Mucosa of descending colon (tissue), 3 donors: Measurements from ENCODE around the gene CCDC66. TPM values are rescaled to one million over a fixed set of nuclear protein-coding genes. Genes with fewer than 3 reads are reported as not detected.
A peak's percentile ranks its signal among the peaks of the same experiment; 100 is the strongest.

Experiments
- ATAC-seq: fragments of 200-7000 bp; cut with Tn5 transposase; one replicate; pipeline ENCODE4 v1.9.1; 2020; ENCODE audit warnings: mild to moderate bottlenecking, moderate library complexity
- DNase-seq, 3 donors: peaks; one replicate each; pipeline ENCODE4 v3.0.0-alpha.2; 2020
- H3K36me3 ChIP-seq: fragments of 200-600 bp; one replicate; pipeline ENCODE4 v1.8.0; 2021; ENCODE audit warnings: low read depth, mild to moderate bottlenecking
- H3K4me1 ChIP-seq: fragments of 200-600 bp; one replicate; pipeline ENCODE4 v1.8.0; 2021; ENCODE audit warnings: low read depth, mild to moderate bottlenecking
- H3K4me3 ChIP-seq: fragments of 200-600 bp; one replicate; pipeline ENCODE4 v1.8.0; 2021; ENCODE audit warnings: mild to moderate bottlenecking
- H3K9me3 ChIP-seq: fragments of 200-600 bp; one replicate; pipeline ENCODE4 v1.8.0; 2021; ENCODE audit warnings: mild to moderate bottlenecking
- CTCF ChIP-seq: fragments of 200-600 bp; IDR thresholded peaks from one replicate; pipeline ENCODE4 v1.8.0; 2022; ENCODE audit warnings: antibody characterized with exemption, mild to moderate bottlenecking
- intact Hi-C, 2 donors: fragments of 100-400 bp; cut with DNase I in 1 of 2; cut with micrococcal nuclease in 1 of 2; formaldehyde crosslinking; loops; one replicate each; pipeline versions ENCODE4 v1.11.0 to v1.11.1; 2022; cut with DNase I, micrococcal nuclease
- total RNA-seq, 3 donors: library from RNA; stranded (reverse); fragmentation: NEBNext Ultra II Directional in 2 of 3; extraction: Animal tissue kit (Norgen Biotek cat#: 25700) in 2 of 3; gene quantifications; one replicate each; pipeline versions ENCODE4 v1.2.1 to v1.2.4, GENCODE V29; 2021 to 2023
- donor health status: DM: no; HTN: no; CAD: no; lungs with moderate emphysema.
- donor health status: DM: no; HTN: no; CAD: no.
- donor health status: DM: no; HTN: yes; CAD: no.

CCDC66 gene
- total RNA-seq, 3 donors from 2014 or later, result 17.5 to 35.2 (median 25.5) TPM

GRCh38 chr3:56624725-56625124, 67.8 kb downstream of the CCDC66 start:
- H3K4me3 ChIP-seq, result no peak overlapping the region
- ATAC-seq, result no peak
- DNase-seq, result no peak
- TF ChIP-seq CTCF, result no peak
- no peaks in the 10 kb centered on the region for H3K9me3 ChIP-seq
- peaks cover 3% of the 10 kb centered on the region for H3K4me1 ChIP-seq
- H3K36me3 ChIP-seq, result no peaks in the 10 kb centered on the region
- intact Hi-C loops, result no loop called here

- no peaks in the 10 kb centered on the region for H3K9me3 ChIP-seq
- no peaks in the 10 kb centered on the region for H3K36me3 ChIP-seq
- ATAC-seq, result peak; percentile 65
- H3K4me3 ChIP-seq, result no peak overlapping the region
- intact Hi-C loops, result no loop called here
- no peak for DNase-seq
- TF ChIP-seq CTCF, result no peak
- H3K4me1 ChIP-seq, result no peaks in the 10 kb centered on the region
Measured at GRCh38 chr3:56629047-56629446, 72.1 kb downstream of the CCDC66 start.

GRCh38 chr3:56629451-56629850, 72.5 kb downstream of the CCDC66 start:
- no peaks in the 10 kb centered on the region for H3K4me1 ChIP-seq
- no peak for TF ChIP-seq CTCF
- no peaks in the 10 kb centered on the region for H3K36me3 ChIP-seq
- intact Hi-C loops, result no loop called here
- no peak for DNase-seq
- no peak overlapping the region for H3K4me3 ChIP-seq
- ATAC-seq, result peak; percentile 43
- no peaks in the 10 kb centered on the region for H3K9me3 ChIP-seq

- Histone ChIP-seq H3K36me3 (no peaks in the 10 kb centered on the region), H3K9me3 (no peaks in the 10 kb centered on the region), H3K4me1 (no peaks in the 10 kb centered on the region), H3K4me3 (no peak overlapping the region)
- ATAC-seq (no peak), DNase-seq (no peak)
- intact Hi-C loops, result loop anchor here in 1 of 2 donors (10.0 kb wide), 1 partner anchor 54 kb away; the partner anchor contains the start of gene TASOR
- TF ChIP-seq CTCF, result no peak
Measured at GRCh38 chr3:56630966-56631365, 74.0 kb downstream of the CCDC66 start.

GRCh38 chr3:56633181-56633580, 76.2 kb downstream of the CCDC66 start:
- Histone ChIP-seq H3K4me1 (no peaks in the 10 kb centered on the region), H3K4me3 (no peak overlapping the region), H3K9me3 (no peaks in the 10 kb centered on the region), H3K36me3 (peaks cover 5% of the 10 kb centered on the region)
- no peak for DNase-seq
- no peak for ATAC-seq
- TF ChIP-seq CTCF, result no peak
- intact Hi-C loops, result loop anchor here in 1 of 2 donors (10.0 kb wide), 1 partner anchor 52 kb away; the partner anchor contains the start of gene TASOR
